CD4-positive, alpha-beta T cell treated with Interleukin-4 for 1 hour (primary cell): ENCODE measurements around the gene PALLD.
A peak's percentile ranks its signal among the peaks of the same experiment; 100 is the strongest.

Experiments used
- DNase-seq, 2 donors: peaks; one replicate each; pipeline ENCODE4 v3.0.0-alpha.2; 2020 to 2022

The PALLD gene

GRCh38 chr4:168773388-168774195, 276.7 kb downstream of the PALLD start:
- DNase-seq, result no peak

DNA sequence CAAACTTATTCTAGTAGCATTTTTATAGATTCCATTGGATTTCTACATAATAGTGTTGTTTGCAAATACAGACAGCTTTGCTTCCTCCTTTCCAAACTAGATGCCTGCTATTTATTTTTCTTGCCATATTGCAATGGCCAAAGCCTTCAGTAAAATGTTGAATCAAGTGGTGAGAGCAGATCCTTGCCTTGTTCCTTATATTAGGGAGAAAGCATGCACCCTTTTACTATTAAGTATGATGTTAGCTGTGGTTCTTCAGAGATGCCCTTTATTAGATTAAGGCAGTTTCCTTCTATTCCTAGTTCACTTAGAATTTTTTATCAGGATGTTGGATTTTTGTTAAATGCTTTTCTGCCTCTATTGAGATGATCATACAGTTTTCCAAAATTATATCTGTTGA, 279.5 kb downstream of the PALLD start:
- DNase-seq, result no peak

DNA sequence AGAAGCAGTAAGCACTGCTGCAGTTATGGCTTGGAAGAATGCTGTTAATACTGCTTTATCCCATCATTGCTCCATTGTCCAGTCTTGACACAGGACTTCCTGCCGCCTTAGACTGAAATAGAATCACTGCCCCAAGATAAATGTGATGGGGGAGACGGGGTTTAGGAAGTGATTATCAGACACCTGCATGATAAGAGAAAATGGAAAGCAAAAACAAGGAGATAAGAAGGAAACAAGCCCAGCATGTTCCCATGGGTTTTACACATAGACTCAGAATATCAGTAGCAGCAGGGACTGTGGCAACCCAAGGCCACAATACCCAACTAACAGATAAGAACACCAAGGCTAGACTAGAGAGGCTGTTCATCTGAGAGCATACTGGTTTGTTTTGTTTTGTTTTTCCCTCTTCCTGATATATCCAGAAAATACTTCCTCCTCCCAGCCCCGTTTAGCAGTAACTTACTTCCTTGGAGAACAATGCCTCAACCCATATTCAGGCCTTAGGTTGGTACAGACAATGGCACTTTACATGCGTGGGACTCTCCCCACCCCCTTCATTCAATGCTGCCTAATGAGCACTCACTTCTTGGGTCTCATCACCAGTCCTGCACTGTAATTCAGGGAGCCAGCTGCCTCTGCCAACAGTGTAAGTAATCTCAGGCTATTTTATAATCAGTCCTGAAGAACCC, 280.6 kb downstream of the PALLD start:
- DNase-seq, result no peak

DNA sequence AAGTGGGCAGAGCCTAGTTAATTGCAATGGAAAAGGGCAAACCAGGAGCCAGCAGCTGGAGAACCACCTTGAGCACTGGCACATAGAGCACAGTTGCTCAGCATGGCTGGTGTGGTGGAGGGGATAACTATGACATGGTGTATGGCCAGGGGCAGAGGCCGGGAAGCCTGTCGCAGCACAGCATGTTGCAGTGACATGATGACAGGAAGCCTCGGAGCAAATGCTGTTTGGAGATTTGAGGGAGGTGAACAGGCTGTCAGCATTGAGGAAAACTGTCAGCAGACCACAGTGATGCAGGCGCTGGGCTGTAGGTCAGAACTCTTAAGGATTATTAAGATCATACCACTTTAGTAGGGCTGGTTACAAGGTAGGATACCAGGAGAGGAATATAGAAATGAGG, 284.5 kb downstream of the PALLD start:
- DNase-seq, result no peak

GRCh38 chr4:168781926-168782325, 285.1 kb downstream of the PALLD start:
- DNase-seq, result no peak

- no peak for DNase-seq
Measured at GRCh38 chr4:168782439-168782838, 285.6 kb downstream of the PALLD start.

GRCh38 chr4:168784786-168785461, 288.1 kb downstream of the PALLD start:
- DNase-seq, result no peak

DNA sequence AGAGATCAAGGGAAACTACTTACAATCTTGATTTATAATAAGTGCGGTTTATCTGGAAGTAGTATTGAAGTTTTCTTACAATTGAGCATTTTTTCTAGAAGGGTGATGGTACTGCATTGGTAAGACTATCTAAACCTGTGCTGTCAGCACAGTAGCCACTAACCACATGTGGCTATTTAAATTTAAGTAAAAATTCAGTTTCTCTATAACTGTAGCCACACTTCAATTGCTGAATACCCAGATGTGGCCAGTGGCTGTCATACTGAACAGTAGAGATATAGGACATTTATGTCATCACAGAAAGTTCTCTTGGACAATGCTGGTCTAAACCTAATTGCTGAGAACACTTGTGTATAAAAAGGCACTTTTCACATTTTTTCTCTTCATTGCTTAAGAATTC, 290.5 kb downstream of the PALLD start:
- DNase-seq, result no peak

DNA sequence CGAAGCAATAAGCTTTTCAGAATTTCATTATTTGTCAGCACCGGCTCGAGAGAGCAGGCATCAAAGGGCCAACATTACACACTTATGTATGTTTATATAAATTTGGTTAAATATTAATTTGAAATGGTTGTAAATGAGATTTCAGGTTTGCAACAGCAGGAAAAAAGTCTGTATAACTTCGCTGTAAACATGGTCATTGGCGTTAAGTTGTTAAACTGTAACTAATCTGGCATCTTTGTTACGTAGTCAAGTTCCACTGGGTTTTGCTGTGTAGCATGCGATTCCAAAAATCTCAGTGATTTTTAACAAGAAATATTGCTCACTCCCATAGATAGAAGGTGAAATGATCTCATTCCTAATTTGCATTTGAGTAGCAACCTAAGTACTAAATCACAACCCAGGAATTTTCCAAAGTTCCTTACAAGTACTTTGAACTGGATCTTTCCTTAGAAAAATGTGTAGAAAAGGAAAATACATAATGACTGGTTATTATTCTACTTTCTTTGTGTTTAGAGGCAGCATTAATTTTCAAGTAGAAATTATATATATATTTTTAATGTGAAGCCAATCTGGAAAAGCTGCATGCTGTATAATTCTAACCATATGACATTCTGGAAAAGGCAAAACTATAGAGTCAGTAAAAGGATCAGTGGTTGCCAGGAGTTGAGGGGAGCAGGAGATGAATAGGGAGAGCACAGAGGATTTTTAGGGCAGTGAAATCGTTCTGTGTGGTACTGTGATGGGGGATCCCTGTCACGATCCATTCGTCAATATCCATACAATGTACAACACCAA, 291.1 kb downstream of the PALLD start:
- DNase-seq, result no peak

DNA sequence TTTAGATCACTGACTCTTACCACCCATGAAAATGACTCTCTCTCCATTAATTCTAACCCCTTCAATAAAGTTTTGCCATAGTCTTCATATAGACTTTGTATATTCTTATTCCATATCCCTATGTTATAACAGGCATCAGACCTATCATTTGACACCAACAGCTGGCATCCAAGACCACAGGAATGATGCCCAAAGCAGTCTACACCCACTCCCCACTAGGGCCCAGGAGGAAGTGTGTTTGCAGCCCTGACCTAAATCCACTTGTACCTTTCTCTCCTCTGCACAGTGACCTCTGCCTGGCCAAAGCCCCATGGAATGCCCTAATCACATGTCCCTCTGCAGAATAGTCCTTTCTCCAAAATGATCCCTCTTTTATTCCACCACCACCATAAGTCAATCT, 294.0 kb downstream of the PALLD start:
- no peak for DNase-seq

DNA sequence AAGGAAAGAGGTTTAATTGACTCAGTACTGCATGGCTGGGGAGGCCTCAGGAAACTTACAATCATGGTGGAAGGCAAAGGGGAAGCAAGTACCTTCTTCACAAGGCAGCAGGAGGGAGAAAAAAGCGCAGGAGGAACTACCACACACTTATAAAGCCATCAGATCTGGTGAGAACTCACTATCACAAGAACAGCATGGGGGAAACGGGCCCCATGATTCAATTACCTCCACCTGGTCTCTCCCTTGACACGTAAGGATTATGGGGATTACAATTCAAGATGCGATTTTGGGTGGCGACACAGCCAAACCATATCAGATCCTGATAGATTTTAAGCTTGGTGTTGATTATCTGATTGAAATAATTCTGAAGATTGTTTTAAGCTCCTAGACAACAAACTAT, 294.5 kb downstream of the PALLD start:
- DNase-seq, result no peak

DNA sequence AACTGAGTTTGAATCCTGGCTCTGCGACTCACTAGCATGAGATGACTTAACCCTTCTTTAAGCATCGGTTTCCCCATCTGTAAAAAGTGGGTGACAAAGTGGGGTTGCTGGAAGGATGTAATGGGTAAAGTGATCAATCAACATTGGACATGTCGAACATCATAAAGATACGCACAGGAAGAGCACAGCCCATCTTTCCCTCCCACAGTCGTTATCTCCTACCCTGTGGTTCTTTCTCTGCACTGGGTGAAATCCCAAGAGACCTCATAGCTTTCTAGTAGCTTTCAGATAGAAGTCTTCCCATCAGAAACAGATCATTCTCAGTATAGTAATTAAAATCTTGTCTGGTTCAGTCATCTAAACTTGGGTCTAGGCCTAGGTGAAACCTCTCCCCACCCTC, 296.7 kb downstream of the PALLD start:
- no peak for DNase-seq

GRCh38 chr4:168794092-168794707, 297.3 kb downstream of the PALLD start:
- no peak for DNase-seq

- no peak for DNase-seq
Measured at GRCh38 chr4:168794881-168795280, 298.0 kb downstream of the PALLD start.

GRCh38 chr4:168795346-168795745, 298.5 kb downstream of the PALLD start:
- DNase-seq, result no peak

GRCh38 chr4:168796362-168797106, 299.7 kb downstream of the PALLD start:
- no peak for DNase-seq

- DNase-seq, result no peak
Measured at GRCh38 chr4:168797194-168797593, 300.3 kb downstream of the PALLD start.

- DNase-seq, result no peak
Measured at GRCh38 chr4:168797738-168798375, 301.0 kb downstream of the PALLD start.

DNA sequence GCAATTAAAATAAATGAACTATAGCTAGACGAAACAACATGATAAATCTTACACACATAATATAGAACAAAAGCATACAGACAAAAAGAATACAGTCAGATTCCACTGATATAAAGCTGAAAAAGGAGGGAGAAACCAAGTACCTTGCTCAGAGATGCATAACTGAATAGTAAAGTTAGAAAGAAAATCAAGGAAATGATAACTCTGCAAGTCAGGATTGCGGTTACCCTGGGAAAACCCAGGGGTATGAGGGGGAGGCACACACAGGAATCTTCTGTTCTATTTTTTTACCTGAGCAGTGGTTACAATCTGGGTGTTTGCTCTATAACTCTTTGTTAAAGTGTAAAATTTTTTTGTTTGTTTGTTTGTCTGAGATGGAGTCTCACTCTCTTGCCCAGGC, 304.1 kb downstream of the PALLD start:
- DNase-seq, result no peak

- no peak for DNase-seq
Measured at GRCh38 chr4:168802222-168802621, 305.4 kb downstream of the PALLD start.

- DNase-seq, result peak in 1 of 2 donors; percentile 39
Measured at GRCh38 chr4:168803052-168803451, 306.2 kb downstream of the PALLD start.
